Measurements from ENCODE around the gene MOV10L1.
"Not testable (repeated sequence)": the region's sequence is repeated elsewhere in the genome, so short reads cannot be mapped to it uniquely, and the experiment has no call there.

The MOV10L1 gene

DNA sequence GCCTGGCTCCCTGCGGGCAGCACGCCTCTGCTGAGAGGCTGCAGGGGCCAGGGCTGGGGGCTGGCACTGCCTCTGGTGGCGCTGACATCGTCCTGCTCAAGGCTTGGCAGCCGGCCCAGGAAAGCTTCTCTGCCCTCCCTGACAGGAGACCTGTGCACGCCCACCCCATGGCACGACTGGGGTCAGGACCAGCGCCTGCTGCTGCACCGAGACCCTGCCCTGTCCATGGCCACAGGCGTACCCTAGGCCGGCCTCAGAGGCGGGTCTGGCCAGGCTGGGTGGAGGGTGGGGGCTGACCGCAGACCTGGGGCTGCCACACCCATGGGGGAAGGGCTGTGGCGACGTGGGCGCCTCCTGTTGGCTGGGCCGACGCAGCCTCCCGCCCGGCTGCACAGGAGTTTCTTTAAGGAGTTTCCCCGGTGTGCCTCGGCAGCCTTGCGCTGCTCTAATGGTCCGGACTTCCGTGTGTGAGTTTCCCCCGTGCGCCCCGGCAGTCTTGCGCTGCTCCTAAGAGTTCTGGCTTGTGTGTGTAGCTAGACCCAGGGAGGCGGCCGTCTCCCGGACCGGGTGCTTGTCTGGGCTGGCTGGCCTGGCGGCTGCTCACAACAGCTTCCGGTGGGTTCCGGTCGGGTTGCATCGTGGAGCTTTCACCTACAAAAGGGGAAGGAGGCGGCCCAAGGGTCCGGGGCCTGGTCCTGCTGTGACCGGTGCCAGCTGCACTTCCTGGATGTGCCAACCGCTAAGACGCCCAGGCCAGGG is 100.6 kb downstream of the MOV10L1 start:
- DNase-seq, result peak; percentile 65

DNA sequence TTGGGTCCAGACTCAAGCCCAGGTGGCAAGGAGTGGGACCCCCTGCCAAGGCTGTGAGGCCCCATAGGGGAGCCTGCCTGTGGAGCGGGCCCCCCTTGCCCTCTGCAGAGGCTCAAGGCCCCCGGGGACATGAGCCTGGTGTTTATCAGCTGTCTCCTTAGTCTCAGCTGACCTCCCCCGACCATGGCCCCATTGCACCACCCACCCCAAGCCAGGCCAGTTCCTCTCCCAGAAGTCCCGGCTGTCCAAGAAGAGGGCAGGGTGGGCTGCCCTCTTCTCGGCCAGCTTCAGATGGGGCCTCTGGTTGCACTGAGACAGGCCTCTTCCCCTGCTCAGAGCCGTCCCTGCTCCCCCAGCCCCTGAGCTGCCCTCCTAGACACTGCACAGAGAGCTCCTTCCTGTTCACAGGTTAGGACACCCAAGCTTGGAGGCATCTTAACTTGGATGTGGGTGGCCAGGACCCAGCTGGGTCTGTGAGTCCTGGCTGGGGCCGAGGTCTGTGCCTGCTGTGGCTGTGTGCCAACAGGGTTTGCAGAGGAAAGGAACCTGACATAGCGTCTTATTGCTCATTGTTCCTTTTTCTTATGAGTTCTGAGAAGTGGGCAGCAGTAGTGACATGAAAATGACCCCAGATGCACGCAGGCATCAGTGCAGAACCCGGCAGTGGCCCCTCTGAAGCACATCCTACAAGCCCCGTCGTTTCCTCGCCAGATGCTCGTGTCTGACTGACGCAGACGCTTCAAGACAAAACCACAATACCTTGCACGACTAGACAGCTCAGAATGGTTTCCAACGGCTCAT is 101.3 kb downstream of the MOV10L1 start:
- no peak for DNase-seq

DNA sequence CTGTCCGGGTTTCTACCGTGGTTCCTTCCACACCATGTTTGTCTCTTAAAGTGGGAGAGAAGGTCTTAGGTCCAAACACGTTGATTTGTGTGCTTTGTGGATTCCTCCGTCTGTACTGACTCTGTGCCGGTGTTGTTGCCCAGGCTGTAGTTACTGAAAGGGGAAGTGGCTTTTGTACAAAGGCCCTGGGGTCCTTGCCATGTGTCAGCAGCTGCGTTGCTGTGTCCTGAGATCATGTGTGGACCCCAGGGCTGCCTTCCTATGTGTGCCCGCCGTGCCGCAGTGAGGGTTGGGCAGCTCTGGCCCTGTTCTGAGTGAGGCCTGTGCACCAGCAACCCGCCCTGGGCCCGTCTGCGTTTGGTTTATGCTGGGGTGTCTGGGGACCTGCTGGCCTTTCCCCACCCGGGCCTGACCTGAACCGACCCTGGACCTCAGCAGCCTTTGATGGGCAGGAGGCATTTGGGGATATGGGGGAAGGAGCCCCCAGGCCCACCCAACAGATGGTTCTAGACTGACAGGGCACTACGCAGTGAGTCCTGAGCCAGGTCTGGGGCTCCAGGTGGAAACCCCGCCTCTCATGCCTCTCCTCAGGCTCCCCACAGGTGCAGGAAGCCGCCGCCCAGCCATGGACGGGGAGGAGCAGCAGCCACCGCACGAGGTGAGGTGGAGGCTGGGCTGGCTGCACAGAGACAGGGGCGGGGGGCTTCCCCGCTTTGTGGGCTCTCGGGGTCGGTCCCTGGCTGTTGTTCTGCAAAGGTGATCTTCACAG is 102.8 kb downstream of the MOV10L1 start:
- no peak for DNase-seq

DNA sequence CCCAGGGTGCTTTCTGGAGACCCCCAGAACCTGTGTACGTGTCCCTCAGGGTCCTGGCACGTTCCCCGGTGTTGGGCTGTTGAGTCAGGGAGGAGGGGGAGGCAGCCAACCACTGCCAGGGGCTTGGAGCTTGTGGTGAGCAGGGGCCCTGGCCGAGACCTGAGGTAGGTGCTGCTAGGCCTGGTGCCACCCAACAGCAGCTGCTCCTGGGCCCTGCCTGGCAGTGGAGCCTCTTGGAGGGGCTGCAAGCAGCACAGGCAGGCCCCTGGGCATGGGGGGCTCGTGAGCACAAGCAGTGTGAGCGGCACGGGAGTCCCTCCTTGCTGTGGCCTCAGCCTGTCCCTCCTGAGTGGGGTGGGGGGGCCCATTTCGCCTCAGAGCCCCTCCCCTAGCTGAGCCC is 103.8 kb downstream of the MOV10L1 start:
- DNase-seq, result no peak

GRCh38 chr22:50194037-50194805 is 104.4 kb downstream of the MOV10L1 start:
- DNase-seq, result no peak

- no peak for DNase-seq
Observed at GRCh38 chr22:50196256-50196655, 106.5 kb downstream of the MOV10L1 start.

- no peak for DNase-seq
Observed at GRCh38 chr22:50197000-50197800, 107.4 kb downstream of the MOV10L1 start.

DNA sequence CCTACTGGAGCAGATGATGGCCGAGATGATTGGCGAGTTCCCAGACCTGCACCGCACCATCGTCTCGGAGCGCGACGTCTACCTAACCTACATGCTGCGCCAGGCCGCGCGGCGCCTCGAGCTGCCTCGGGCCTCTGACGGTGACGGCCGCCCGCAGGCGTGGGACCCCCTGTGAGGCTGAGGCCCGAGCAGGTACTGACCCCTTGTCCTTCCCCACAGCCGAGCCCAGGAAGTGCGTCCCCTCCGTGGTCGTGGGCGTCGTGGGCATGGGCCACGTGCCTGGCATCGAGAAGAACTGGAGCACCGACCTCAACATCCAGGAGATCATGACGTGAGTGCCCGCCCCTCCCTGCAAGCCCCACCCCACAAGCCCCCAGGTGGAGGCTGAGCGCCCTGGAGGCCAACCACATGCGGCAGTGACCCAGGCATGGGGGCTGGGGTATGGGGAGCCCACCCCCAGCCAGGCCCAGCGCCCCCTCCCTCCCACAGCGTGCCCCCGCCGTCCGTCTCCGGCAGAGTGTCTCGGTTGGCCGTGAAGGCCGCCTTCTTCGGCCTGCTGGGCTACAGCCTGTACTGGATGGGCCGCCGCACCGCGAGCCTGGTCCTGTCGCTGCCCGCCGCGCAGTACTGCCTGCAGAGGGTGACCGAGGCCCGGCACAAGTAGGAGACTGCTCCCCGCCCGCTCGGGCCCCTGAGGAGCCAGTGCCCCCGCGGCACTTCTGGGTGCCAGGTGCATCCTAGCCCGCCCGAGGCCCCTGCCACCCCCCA is 108.2 kb downstream of the MOV10L1 start:
- no peak for DNase-seq

GRCh38 chr22:50198624-50199017 is 108.8 kb downstream of the MOV10L1 start:
- no peak for DNase-seq

DNA sequence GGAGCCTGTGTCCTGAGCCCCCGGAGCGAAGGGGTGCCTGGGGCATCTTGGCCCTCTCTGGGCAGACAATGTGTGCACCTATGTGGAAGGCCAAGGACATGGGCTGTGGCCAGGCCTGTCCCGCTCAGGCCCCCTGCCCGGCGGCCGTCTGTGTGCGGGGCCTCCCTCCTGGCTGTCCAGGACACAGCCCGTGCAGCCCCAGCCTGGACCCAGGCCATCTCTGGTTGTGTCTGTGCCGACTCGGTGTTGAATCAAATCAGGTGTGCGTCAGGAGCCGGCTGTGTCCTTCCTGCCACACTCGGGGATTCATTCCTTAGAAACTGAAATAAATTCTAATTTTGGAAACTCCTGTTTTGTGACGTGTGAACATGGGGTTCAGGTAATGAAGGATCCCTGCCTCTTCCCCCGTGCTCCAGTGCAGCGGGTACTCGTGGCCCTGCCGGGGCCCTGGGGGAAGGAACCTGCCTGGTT is 109.5 kb downstream of the MOV10L1 start:
- no peak for DNase-seq

DNA sequence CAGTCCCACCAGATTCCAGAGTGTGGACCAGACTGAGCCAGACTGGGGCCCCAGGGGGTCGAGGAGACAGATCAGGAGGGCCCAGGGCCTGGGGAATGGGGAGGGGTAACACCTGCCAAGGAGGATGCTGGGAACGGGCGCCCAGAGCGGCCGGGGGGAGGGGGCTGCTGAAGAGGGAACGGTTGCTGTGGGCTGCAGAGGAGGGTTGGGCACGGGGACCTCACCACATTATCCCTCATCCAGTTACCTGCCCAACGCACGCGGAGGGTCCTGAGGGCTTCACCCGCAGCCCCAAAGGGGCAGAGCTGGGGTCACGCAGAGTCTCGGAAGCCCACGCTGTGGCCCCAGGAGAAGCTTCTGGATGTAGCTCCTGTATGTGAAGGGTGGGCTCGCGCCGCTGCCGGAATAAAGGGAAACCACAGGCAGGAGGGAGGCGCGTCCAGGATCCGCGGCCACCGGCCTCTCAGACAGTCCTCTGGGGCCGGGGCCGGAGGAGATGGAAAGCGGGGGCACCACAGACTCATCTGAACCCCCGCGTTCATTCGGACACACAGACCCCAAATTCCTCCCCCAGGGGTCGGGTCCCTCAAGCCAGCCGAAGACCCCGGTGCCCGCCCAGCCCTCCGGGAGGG is 110.1 kb downstream of the MOV10L1 start:
- peak; percentile 32 for DNase-seq

DNA sequence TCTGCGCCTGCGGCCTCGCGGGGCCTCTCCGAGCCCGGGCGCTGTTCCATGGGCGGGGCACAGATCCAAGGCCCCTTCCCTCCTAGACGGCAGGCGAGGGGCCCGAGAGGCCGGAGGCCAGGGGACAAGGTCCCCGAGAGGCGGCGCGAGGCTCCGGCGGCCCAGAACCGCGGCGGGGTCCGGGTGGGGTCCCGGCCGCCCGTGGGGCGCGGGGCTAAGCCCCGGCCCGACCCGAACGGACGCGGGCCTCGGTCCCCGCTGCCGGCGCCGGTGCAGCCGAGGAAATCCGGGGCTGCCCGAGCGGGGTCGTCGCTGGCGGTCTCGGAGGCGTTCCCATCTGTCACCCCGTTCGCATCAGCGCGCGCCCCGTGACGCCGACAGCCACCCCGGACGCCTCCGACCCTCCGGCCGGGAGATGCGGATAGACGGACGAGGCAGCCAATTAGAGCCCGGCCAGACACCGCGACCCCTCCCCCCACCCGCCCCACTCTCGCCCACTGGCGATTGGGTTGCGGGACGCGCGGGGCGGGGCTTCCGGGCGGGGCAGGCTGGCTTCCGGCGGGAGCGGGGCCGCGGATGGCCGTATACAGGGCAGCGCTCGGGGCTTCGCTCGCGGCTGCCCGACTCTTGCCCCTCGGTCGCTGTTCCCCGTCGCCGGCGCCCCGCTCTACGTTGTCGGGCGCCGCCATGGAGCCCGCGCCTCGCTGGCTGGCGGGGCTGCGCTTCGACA is 110.8 kb downstream of the MOV10L1 start, which contains the start of gene SELENOO:
Gene SELENOO (plus strand): TSS at position 551 of the 730 bp plus-strand sequence. CDS start 26 bp downstream, at position 577.
- peak; percentile 84 for DNase-seq

- no peak for DNase-seq
Observed at GRCh38 chr22:50201191-50202129, 111.7 kb downstream of the MOV10L1 start.

DNA sequence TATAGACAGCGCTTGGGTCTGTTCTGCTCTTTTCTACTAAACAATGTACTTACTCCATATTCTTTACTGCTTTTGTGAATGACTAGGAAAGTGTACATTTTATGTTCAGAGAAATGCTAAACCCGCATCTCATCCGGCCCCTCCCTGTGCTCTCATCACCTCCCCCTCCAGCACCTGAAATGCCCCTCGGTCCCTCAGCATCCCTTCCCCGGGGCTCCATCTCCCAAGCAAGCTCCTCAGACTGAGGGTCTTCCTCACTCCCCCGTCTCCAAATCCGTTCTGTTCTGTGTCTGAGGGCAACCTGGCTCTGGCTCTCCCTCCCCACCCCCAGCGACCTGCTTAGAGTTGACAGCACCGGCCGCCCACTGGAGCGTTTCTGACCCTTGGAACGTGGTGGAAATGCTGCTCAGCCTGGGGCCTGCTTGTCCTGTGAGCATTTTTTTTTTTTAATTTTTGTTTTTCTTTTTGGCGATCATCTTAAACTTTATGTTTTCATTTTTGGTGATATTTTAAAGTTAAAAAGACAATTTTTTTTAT is 112.4 kb downstream of the MOV10L1 start:
- no peak for DNase-seq

DNA sequence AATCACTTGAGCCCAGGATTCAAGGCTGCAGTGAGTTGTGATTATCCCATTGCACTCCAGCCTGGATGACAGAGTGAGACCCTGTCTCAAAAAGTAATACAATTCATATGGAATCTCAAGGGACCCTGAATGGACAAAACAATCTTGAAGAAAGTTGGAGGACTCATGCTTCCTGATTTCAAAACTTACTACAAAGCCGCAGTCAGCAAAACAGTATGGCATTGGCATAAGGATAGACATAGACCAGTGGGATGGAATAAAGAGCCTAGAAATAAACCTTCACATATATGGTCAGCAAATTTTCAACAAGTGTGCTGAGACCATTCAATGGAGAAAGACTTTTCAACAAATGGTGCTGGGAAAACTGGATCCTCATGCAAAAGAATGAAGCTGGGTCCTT is 113.5 kb downstream of the MOV10L1 start:
- no peak for DNase-seq

DNA sequence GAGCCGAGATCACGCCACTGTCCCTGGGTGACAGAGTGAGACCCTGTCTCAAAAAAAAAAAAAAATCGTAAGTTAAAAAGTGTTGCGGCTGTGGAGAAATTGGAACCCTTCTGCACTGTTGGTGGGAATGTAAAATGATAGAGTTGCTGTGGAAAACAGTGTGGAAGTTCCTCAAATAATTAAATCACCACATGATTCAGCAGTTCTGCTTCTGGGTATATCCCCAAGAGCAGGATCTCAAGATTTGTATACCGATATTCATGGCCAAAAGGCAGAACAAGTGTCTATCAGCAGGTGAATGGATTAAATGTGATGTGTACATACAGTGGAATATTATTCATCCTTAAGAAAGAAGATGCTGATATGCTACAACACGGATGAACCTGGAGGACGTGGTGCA is 114.8 kb downstream of the MOV10L1 start:
- no peak for DNase-seq

GRCh38 chr22:50204998-50205397 is 115.2 kb downstream of the MOV10L1 start:
- not testable (repeated sequence) for DNase-seq
